HG03469 (cell line): Measurements from ENCODE around the gene PEBP1.

Source experiments
- ATAC-seq: cut with Tn5 transposase; IDR thresholded peaks from one replicate; pipeline ENCODE4 v1.9.1; 2021; ENCODE audit warnings: mild to moderate bottlenecking, moderate library complexity, moderate number of reproducible peaks; ENCODE audit not compliant: unreplicated experiment

Gene PEBP1

DNA sequence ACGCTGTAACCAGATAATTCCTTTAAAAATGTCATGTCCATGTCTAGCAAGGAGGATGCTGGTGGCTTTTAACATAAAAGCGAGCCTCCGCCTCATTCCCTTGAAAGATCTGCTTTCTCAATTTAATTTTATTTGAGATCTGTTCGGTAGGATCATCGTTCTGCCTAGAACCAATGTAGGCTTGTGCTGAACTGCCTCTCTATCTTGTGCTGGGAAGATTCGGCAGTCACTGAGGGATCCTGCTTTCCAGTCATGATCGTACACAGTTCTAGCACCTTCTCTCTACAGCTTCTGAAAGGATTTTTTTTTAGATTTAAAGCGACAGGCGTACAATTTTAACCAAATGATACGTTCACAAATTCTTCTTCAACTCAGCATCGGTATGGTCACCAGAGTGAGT lies 54.3 kb downstream of the PEBP1 start:
- no peak for ATAC-seq

- ATAC-seq = no peak
Measured at GRCh38 chr12:118193477-118193876, 57.6 kb downstream of the PEBP1 start.

DNA sequence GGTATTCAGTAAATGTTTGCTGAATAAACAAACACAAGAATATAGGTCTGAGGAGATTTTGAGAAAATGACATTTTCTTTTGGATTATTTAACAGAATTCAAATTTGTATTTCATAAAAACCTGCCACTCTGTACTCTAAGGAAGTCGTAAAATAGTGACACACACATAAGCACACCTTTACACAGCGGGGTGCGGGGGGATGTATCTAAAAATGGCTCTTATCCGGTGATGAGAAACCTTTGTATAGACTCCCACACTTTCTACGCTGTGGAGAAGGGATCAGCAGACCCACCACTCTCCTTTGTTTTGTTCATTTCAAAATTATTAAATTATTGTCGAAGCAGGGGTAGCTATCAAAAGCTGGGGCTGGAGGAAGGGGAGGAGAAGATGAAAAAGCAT lies 58.0 kb downstream of the PEBP1 start:
- ATAC-seq = no peak
